Measurements from ENCODE around the gene SLC1A2. TPM values are rescaled to one million over a fixed set of nuclear protein-coding genes. Genes with fewer than 3 reads are reported as not detected.

The SLC1A2 gene
- total RNA-seq, 1 experiment from 2014 or later = 0.50 TPM

DNA sequence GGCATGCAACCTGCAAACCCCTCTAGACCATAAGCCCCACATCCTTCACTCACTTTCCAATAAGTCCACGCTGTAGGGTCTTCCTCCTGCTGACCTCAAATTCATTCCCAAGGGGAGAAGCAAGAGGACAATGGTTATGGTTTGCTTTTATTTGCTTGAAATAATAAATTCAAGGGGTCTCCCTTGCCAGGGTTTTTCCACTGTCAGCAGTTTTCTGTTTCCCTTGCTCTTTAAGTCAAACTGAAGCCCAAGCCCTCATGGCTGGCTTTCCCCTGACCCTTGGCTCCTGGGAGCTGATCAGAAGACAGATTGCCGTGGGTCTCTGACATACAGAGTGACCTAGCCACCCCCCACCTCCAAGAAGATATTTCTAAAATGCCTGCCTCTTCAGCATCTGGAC, 3.9 kb downstream of the SLC1A2 start:
- H3K4ac ChIP-seq (ENCODE audit: low read depth, low read length) = no peak overlapping the region
- no peak overlapping the region for H2AFZ ChIP-seq (ENCODE audit: low read length)
- no peak overlapping the region for H3K27ac ChIP-seq (ENCODE audit: insufficient read length, low read depth, low read length)
- TF ChIP-seq, protein P1, sequence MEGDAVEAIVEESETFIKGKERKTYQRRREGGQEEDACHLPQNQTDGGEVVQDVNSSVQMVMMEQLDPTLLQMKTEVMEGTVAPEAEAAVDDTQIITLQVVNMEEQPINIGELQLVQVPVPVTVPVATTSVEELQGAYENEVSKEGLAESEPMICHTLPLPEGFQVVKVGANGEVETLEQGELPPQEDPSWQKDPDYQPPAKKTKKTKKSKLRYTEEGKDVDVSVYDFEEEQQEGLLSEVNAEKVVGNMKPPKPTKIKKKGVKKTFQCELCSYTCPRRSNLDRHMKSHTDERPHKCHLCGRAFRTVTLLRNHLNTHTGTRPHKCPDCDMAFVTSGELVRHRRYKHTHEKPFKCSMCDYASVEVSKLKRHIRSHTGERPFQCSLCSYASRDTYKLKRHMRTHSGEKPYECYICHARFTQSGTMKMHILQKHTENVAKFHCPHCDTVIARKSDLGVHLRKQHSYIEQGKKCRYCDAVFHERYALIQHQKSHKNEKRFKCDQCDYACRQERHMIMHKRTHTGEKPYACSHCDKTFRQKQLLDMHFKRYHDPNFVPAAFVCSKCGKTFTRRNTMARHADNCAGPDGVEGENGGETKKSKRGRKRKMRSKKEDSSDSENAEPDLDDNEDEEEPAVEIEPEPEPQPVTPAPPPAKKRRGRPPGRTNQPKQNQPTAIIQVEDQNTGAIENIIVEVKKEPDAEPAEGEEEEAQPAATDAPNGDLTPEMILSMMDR (conservative IDR thresholded peaks at IDR 0.05) = no peak
- no peak overlapping the region for H2AK5ac ChIP-seq (ENCODE audit: insufficient read length, low read length)
- H3K4me2 ChIP-seq (ENCODE audit: insufficient read depth, insufficient read length, low read length) = no peak overlapping the region
- H3K56ac ChIP-seq (ENCODE audit: insufficient read length, low read depth, low read length) = no peak overlapping the region
- H3T11ph ChIP-seq (ENCODE audit: low read length) = no peak overlapping the region
- no peaks in the 10 kb centered on the region for H3K79me2 ChIP-seq (ENCODE audit: insufficient read depth, low read length)
- Mint-ChIP-seq H3K4me1 (peaks cover 11% of the 10 kb centered on the region in 2 experiments; a peak in 3 of 4 replicates), H3K4me3 (no peak overlapping the region), H3K36me3 (ENCODE audit: insufficient read depth in 1 of 3, low read depth in 3 of 3) (no peaks in the 10 kb centered on the region), H3K27ac (no peak overlapping the region), H3K9me3 (no peaks in the 10 kb centered on the region), H3K27me3 (ENCODE audit: low read depth) (peaks cover 91% of the 10 kb centered on the region)
- peaks cover 34% of the 10 kb centered on the region for H3K27me3 ChIP-seq (ENCODE audit: insufficient read depth, low read length)
- H4K91ac ChIP-seq (ENCODE audit: insufficient read length, low read depth, low read length) = no peak overlapping the region
- H2BK15ac ChIP-seq (ENCODE audit: low read depth, low read length) = no peak overlapping the region
- WGBS (ENCODE audit: extremely low coverage, insufficient read length, low lambda C conversion rate) = no CpG with 5 or more reads among the region's 2 CpGs
- no peak overlapping the region for H3K14ac ChIP-seq (ENCODE audit: insufficient read depth, low read length)
- H2BK20ac ChIP-seq (ENCODE audit: low read depth, low read length, poor library complexity, severe bottlenecking) = no peak overlapping the region
- no peak overlapping the region for H2BK12ac ChIP-seq (ENCODE audit: insufficient read length, low read depth, low read length)
- H3K18ac ChIP-seq (ENCODE audit: insufficient read length, low read depth, low read length) = no peak overlapping the region
- H4K5ac ChIP-seq (ENCODE audit: insufficient read length, low read depth, low read length) = no peak overlapping the region
- peaks cover 19% of the 10 kb centered on the region for H3K23me2 ChIP-seq (ENCODE audit: insufficient read length, low read depth, low read length, poor library complexity, severe bottlenecking)
- no peaks in the 10 kb centered on the region for H3K79me1 ChIP-seq (ENCODE audit: insufficient read depth, low read depth, low read length, poor library complexity, severe bottlenecking)
- H4K8ac ChIP-seq (replicated peaks; ENCODE audit: insufficient read length, low read depth, low read length) = no peak overlapping the region
- no peaks in the 10 kb centered on the region for H4K20me1 ChIP-seq (ENCODE audit: control insufficient read depth, insufficient read depth, insufficient read length)
- no peak overlapping the region for H2BK5ac ChIP-seq (ENCODE audit: insufficient read length, low read length)
- H3K23ac ChIP-seq (ENCODE audit: insufficient read length, low read depth, low read length) = no peak overlapping the region
- no peak for DNase-seq
- no peaks in the 10 kb centered on the region for H3K9me3 ChIP-seq (ENCODE audit: control insufficient read depth, low read depth, low read length)
- no peaks in the 10 kb centered on the region for H3K4me1 ChIP-seq (ENCODE audit: insufficient read depth, low read length)
- H2BK120ac ChIP-seq (ENCODE audit: low read depth, low read length, poor library complexity, severe bottlenecking) = no peak overlapping the region
- no peak overlapping the region for H3K9ac ChIP-seq (ENCODE audit: extremely low read depth, insufficient read length, low read length)

Data from H9 (cell line).